Liver (tissue), 9 donors: Measurements from ENCODE around the gene PCDH1. TPM values are rescaled to one million over a fixed set of nuclear protein-coding genes. Genes with fewer than 3 reads are reported as not detected.

ENCODE experiments used
- DNase-seq: peaks from one replicate; pipeline ENCODE4 v3.0.0-alpha.2; 2017; ENCODE audit warnings: low spot score
- H3K27ac ChIP-seq, 2 donors: one replicate each; pipeline ENCODE4 v1.7.0; 2013; ENCODE audit warnings: inconsistent platforms in 2 of 2, low read length in 2 of 2, control low read depth in 1 of 2, low read depth in 1 of 2, mild to moderate bottlenecking in 1 of 2
- H3K27me3 ChIP-seq, 4 donors: one replicate each; pipeline versions ENCODE4 v1.6.1 to v1.7.0; 2013; ENCODE audit warnings: low read length in 3 of 4, inconsistent platforms in 1 of 4, mild to moderate bottlenecking in 1 of 4, moderate library complexity in 1 of 4; ENCODE audit not compliant: control insufficient read depth in 4 of 4, insufficient read depth in 4 of 4
- H3K36me3 ChIP-seq, 4 donors: one replicate each; pipeline versions ENCODE4 v1.6.1 to v1.7.0; 2013; ENCODE audit warnings: low read length in 3 of 4, mild to moderate bottlenecking in 3 of 4, low read depth in 1 of 4, moderate library complexity in 1 of 4; ENCODE audit not compliant: control insufficient read depth in 4 of 4, insufficient read depth in 3 of 4
- H3K4me1 ChIP-seq, 4 donors: one replicate each; pipeline versions ENCODE4 v1.6.1 to v1.7.0; 2013; ENCODE audit warnings: low read length in 3 of 4, mild to moderate bottlenecking in 3 of 4, moderate library complexity in 1 of 4; ENCODE audit not compliant: control insufficient read depth in 4 of 4, insufficient read depth in 4 of 4
- H3K4me3 ChIP-seq, 3 donors: one replicate each; pipeline versions ENCODE4 v1.6.1 to v1.7.0; 2013; ENCODE audit warnings: low read length in 3 of 3, control low read depth in 1 of 3, low read depth in 1 of 3, mild to moderate bottlenecking in 1 of 3
- H3K9ac ChIP-seq, 2 donors: one replicate each; pipeline ENCODE4 v1.7.0; 2013; ENCODE audit warnings: low read length in 2 of 2, mild to moderate bottlenecking in 2 of 2, moderate library complexity in 2 of 2, control low read depth in 1 of 2, low read depth in 1 of 2
- H3K9me3 ChIP-seq, 4 donors: one replicate each; pipeline versions ENCODE4 v1.6.1 to v1.7.0; 2013; ENCODE audit warnings: low read length in 3 of 4; ENCODE audit not compliant: control insufficient read depth in 4 of 4
- EGR1 ChIP-seq, 2 donors: IDR thresholded peaks; 2 replicates each; pipeline ENCODE4 v1.6.1; 2016 to 2018; ENCODE audit warnings: antibody characterized with exemption in 2 of 2, low read depth in 2 of 2
- FOXA1 ChIP-seq: IDR thresholded peaks from 2 replicates; pipeline ENCODE4 v1.6.1; 2016; ENCODE audit warnings: antibody characterized with exemption
- FOXA2 ChIP-seq: IDR thresholded peaks from 2 replicates; pipeline ENCODE4 v1.6.1; 2016; ENCODE audit warnings: antibody characterized with exemption
- GABPA ChIP-seq, 2 donors: IDR thresholded peaks in 1 of 2; conservative IDR thresholded peaks in 1 of 2; 2 replicates each; pipeline ENCODE4 v1.6.1; 2016; ENCODE audit warnings: antibody characterized with exemption in 2 of 2, mild to moderate bottlenecking in 1 of 2, moderate library complexity in 1 of 2
- HNF4A ChIP-seq, 2 donors: conservative IDR thresholded peaks; 2 replicates each; pipeline ENCODE4 v1.6.1; 2016; ENCODE audit warnings: antibody characterized with exemption in 2 of 2, mild to moderate bottlenecking in 2 of 2
- HNF4G ChIP-seq: IDR thresholded peaks from 2 replicates; pipeline ENCODE4 v1.6.1; 2016; ENCODE audit warnings: antibody characterized with exemption
- JUND ChIP-seq, 2 donors: IDR thresholded peaks; 2 replicates each; pipeline ENCODE4 v1.6.1; 2016; ENCODE audit warnings: antibody characterized with exemption in 2 of 2
- NR2F2 ChIP-seq: IDR thresholded peaks from 2 replicates; pipeline ENCODE4 v1.6.1; 2016; ENCODE audit warnings: antibody characterized with exemption
- RAD21 ChIP-seq, 2 donors: IDR thresholded peaks; 2 replicates each; pipeline ENCODE4 v1.6.1; 2016; ENCODE audit warnings: antibody characterized with exemption in 2 of 2, mild to moderate bottlenecking in 2 of 2
- RXRA ChIP-seq, 2 donors: IDR thresholded peaks; 2 replicates each; pipeline ENCODE4 v1.6.1; 2017 to 2018; ENCODE audit warnings: antibody characterized with exemption in 2 of 2, mild to moderate bottlenecking in 1 of 2
- SP1 ChIP-seq: IDR thresholded peaks from 2 replicates; pipeline ENCODE4 v1.6.1; 2018; ENCODE audit warnings: antibody characterized with exemption, mild to moderate bottlenecking
- TAF1 ChIP-seq: conservative IDR thresholded peaks from 2 replicates; pipeline ENCODE4 v1.6.1; 2016; ENCODE audit warnings: antibody characterized with exemption, mild to moderate bottlenecking
- YY1 ChIP-seq: IDR thresholded peaks from 2 replicates; pipeline ENCODE4 v1.6.1; 2016; ENCODE audit warnings: antibody characterized with exemption, mild to moderate bottlenecking
- WGBS: extraction: QIAGEN DNeasy Blood & Tissue Kit; methylation state at CpG from one replicate; pipeline ENCODE4 v1.1.7; 2013; 5-methylcytosine and 5-hydroxymethylcytosine counted together
- polyA plus RNA-seq, 2 donors: library from polyadenylated mRNA; stranded (reverse) in 1 of 2; unstranded in 1 of 2; fragments of 200-250 nt in 1 of 2; fragments of >200 nt in 1 of 2; fragmentation: Nextera tagmentation in 1 of 2; extraction: Ambion mirVana in 1 of 2; gene quantifications; one replicate each; pipeline versions ENCODE4 v1.2.1 to v1.2.3, GENCODE V29; 2013 to 2015
- total RNA-seq, 2 donors: library from RNA; depleted of rRNA; stranded (reverse); fragments of >200 nt; gene quantifications; one replicate each; pipeline ENCODE4 v1.2.3, GENCODE V29; 2014
- TF ChIP-seq, protein P1 (sequence below): IDR thresholded peaks from 2 replicates; pipeline ENCODE4 v1.6.1; 2016; ENCODE audit warnings: antibody characterized with exemption
- TF ChIP-seq, protein P2 (sequence below): IDR thresholded peaks from 2 replicates; pipeline ENCODE4 v1.6.1; 2016; ENCODE audit warnings: antibody characterized with exemption, mild to moderate bottlenecking
- TF ChIP-seq, protein P3 (sequence below): fragments of 150-350 bp; IDR thresholded peaks from 2 replicates; pipeline ENCODE4 v1.5.1; 2017; ENCODE audit warnings: improper control_type of control experiment, low read depth, low read length; ENCODE audit not compliant: missing input control
- TF ChIP-seq, protein P4 (sequence below): IDR thresholded peaks from 2 replicates; pipeline ENCODE4 v1.6.1; 2016; ENCODE audit warnings: antibody characterized with exemption
- TF ChIP-seq, protein P5 (sequence below): IDR thresholded peaks from 2 replicates; pipeline ENCODE4 v1.6.1; 2016; ENCODE audit warnings: antibody characterized with exemption
- donor health status: healthy.
- donor health status: healthy.
- donor health status: healthy.
- donor health status: healthy.
- donor health status: healthy.

PCDH1 gene
- total and polyA plus RNA-seq, 4 donors = 9.3 to 52.8 (median 15.0) TPM

DNA sequence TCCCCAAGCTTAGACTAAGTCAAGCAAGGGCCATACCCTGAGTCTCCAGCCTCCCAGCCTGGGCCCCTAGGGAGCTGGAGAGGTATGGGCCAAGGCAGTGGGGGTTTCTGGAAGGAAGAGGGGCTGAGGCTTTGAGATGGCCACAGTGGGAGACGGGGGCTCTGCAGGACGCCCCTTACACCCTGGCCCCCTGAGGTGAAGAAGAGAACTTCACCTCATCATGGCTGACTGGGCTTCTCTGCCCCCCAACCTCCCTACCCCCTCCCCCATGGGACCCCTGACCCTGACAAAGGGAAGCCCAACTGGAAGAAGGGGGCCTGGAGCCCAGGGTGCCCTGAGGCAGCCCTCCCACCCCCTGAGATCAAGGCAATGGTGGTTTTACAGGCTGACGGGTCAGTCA lies 25.8 kb downstream of the PCDH1 start:
- Histone ChIP-seq H3K27me3 (no peaks in the 10 kb centered on the region), H3K4me1 (peaks cover 5 to 14% (median 10%) of the 10 kb centered on the region in 4 donors), H3K4me3 (no peak overlapping the region), H3K27ac (no peak overlapping the region), H3K9me3 (no peaks in the 10 kb centered on the region), H3K9ac (no peak overlapping the region), H3K36me3 (peaks cover 2 to 3% (median 3%) of the 10 kb centered on the region in 4 donors)
- WGBS = 63% methylated on average over 3 of the region's 3 CpGs
- TF ChIP-seq EGR1 (IDR thresholded peaks at IDR 0.05; ENCODE audit: low read depth in 2 of 2) = no peak
- TF ChIP-seq, protein P1, sequence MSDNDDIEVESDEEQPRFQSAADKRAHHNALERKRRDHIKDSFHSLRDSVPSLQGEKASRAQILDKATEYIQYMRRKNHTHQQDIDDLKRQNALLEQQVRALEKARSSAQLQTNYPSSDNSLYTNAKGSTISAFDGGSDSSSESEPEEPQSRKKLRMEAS = no peak
- no peak for TF ChIP-seq TAF1
- no peak for TF ChIP-seq JUND (IDR thresholded peaks at IDR 0.05)
- TF ChIP-seq, protein P2, sequence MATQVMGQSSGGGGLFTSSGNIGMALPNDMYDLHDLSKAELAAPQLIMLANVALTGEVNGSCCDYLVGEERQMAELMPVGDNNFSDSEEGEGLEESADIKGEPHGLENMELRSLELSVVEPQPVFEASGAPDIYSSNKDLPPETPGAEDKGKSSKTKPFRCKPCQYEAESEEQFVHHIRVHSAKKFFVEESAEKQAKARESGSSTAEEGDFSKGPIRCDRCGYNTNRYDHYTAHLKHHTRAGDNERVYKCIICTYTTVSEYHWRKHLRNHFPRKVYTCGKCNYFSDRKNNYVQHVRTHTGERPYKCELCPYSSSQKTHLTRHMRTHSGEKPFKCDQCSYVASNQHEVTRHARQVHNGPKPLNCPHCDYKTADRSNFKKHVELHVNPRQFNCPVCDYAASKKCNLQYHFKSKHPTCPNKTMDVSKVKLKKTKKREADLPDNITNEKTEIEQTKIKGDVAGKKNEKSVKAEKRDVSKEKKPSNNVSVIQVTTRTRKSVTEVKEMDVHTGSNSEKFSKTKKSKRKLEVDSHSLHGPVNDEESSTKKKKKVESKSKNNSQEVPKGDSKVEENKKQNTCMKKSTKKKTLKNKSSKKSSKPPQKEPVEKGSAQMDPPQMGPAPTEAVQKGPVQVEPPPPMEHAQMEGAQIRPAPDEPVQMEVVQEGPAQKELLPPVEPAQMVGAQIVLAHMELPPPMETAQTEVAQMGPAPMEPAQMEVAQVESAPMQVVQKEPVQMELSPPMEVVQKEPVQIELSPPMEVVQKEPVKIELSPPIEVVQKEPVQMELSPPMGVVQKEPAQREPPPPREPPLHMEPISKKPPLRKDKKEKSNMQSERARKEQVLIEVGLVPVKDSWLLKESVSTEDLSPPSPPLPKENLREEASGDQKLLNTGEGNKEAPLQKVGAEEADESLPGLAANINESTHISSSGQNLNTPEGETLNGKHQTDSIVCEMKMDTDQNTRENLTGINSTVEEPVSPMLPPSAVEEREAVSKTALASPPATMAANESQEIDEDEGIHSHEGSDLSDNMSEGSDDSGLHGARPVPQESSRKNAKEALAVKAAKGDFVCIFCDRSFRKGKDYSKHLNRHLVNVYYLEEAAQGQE = no peak
- TF ChIP-seq, protein P3, sequence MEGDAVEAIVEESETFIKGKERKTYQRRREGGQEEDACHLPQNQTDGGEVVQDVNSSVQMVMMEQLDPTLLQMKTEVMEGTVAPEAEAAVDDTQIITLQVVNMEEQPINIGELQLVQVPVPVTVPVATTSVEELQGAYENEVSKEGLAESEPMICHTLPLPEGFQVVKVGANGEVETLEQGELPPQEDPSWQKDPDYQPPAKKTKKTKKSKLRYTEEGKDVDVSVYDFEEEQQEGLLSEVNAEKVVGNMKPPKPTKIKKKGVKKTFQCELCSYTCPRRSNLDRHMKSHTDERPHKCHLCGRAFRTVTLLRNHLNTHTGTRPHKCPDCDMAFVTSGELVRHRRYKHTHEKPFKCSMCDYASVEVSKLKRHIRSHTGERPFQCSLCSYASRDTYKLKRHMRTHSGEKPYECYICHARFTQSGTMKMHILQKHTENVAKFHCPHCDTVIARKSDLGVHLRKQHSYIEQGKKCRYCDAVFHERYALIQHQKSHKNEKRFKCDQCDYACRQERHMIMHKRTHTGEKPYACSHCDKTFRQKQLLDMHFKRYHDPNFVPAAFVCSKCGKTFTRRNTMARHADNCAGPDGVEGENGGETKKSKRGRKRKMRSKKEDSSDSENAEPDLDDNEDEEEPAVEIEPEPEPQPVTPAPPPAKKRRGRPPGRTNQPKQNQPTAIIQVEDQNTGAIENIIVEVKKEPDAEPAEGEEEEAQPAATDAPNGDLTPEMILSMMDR = no peak
- TF ChIP-seq FOXA1 = no peak
- no peak for TF ChIP-seq NR2F2
- no peak for TF ChIP-seq SP1
- no peak for TF ChIP-seq HNF4A (conservative IDR thresholded peaks at IDR 0.05)
- no peak for TF ChIP-seq RAD21 (IDR thresholded peaks at IDR 0.05)
- TF ChIP-seq, protein P4, sequence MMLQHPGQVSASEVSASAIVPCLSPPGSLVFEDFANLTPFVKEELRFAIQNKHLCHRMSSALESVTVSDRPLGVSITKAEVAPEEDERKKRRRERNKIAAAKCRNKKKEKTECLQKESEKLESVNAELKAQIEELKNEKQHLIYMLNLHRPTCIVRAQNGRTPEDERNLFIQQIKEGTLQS = no peak
- TF ChIP-seq, protein P5, sequence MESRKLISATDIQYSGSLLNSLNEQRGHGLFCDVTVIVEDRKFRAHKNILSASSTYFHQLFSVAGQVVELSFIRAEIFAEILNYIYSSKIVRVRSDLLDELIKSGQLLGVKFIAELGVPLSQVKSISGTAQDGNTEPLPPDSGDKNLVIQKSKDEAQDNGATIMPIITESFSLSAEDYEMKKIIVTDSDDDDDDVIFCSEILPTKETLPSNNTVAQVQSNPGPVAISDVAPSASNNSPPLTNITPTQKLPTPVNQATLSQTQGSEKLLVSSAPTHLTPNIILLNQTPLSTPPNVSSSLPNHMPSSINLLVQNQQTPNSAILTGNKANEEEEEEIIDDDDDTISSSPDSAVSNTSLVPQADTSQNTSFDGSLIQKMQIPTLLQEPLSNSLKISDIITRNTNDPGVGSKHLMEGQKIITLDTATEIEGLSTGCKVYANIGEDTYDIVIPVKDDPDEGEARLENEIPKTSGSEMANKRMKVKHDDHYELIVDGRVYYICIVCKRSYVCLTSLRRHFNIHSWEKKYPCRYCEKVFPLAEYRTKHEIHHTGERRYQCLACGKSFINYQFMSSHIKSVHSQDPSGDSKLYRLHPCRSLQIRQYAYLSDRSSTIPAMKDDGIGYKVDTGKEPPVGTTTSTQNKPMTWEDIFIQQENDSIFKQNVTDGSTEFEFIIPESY = no peak
- no peak for TF ChIP-seq FOXA2
- no peak for TF ChIP-seq RXRA (IDR thresholded peaks at IDR 0.05)
- no peak for DNase-seq

DNA sequence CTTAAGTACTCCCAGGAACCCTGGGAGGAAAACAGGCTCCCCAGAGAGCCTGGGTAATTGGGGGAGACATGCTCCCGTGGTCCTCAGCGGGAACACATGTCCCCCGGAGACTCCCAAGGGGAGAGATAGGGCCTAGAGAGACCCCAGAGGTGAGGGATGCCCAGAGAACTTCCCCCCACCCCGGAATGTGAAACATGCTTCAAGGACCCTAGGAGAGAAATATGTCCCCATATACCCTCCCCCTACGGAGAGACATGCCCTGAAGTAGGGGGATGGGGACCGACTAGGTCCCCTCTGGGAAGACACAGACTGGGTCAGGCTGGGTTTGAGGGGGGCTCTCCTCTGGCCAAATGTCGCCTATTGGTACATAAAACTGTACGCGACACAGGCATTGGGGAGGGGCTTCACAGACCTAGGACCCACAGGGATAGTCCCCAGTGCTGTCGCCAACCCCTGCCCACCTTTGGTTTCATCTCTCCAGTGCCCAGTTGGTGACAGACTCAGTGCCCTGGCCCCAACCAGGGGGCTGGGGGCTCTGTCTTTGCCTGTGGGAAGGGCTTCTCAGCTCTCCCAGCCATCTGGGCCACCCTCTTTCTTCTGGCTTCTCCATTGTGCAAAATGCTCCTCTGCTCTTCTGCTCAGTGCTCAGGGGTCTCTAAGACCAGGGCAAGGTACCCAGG lies 26.9 kb downstream of the PCDH1 start:
- 93% methylated on average over 10 of the region's 10 CpGs for WGBS
- peak overlapping the region in 1 of 2 donors; percentile 49 for H3K27ac ChIP-seq
- peaks cover 0 to 3% (median 2%) of the 10 kb centered on the region in 4 donors for H3K36me3 ChIP-seq
- no peak overlapping the region for H3K9ac ChIP-seq
- peaks cover 5 to 14% (median 10%) of the 10 kb centered on the region in 4 donors for H3K4me1 ChIP-seq
- DNase-seq = no peak
- no peaks in the 10 kb centered on the region for H3K27me3 ChIP-seq
- no peaks in the 10 kb centered on the region for H3K9me3 ChIP-seq
- no peak overlapping the region for H3K4me3 ChIP-seq
- TF ChIP-seq FOXA1 (no peak), HNF4A (conservative IDR thresholded peaks at IDR 0.05) (no peak), FOXA2 (no peak), GABPA (IDR thresholded peaks at IDR 0.05 in 1 of 2, conservative IDR thresholded peaks at IDR 0.05 in 1 of 2) (no peak), RXRA (IDR thresholded peaks at IDR 0.05) (no peak), HNF4G (no peak), TAF1 (no peak), NR2F2 (no peak), YY1 (no peak), SP1 (no peak)
- TF ChIP-seq, protein P5 = no peak
- TF ChIP-seq, protein P2 = no peak
